Activated T-cell treated with anti-CD3 and anti-CD28 coated beads, Interleukin-2, amount 50 U/mL, for 72 hours (primary cell): ENCODE measurements around the gene HES1. TPM values are rescaled to one million over a fixed set of nuclear protein-coding genes. Genes with fewer than 3 reads are reported as not detected.
"Not testable (repeated sequence)": the region's sequence is repeated elsewhere in the genome, so short reads cannot be mapped to it uniquely, and the experiment has no call there.

Experiments
- ATAC-seq, 2 donors: fragments of 150-1000 bp; cut with Tn5 transposase; replicated peaks in 1 of 2; 2 replicates each; pipeline ENCODE4 v1.10.0; 2021; ENCODE audit warnings: moderate library complexity in 2 of 2, mild to moderate bottlenecking in 1 of 2
- DNase-seq, 2 donors: peaks; one replicate each; pipeline ENCODE4 v3.0.0; 2021 to 2022; ENCODE audit warnings: mixed read lengths in 1 of 2
- H3K27ac Mint-ChIP-seq: one replicate; pipeline ENCODE4 v1.8.0; 2022; ENCODE audit warnings: mild to moderate bottlenecking, moderate library complexity, mixed read lengths
- H3K27me3 Mint-ChIP-seq: one replicate; pipeline ENCODE4 v1.8.0; 2022; ENCODE audit warnings: low read depth, mixed read lengths
- H3K36me3 Mint-ChIP-seq, 2 donors: one replicate each; pipeline ENCODE4 v1.8.0; 2022; ENCODE audit warnings: mixed read lengths in 2 of 2, mild to moderate bottlenecking in 1 of 2; ENCODE audit not compliant: insufficient read depth in 2 of 2
- H3K4me1 Mint-ChIP-seq: one replicate; pipeline ENCODE4 v1.8.0; 2022; ENCODE audit warnings: low read depth, mixed read lengths
- H3K4me3 Mint-ChIP-seq, 2 donors: one replicate each; pipeline ENCODE4 v1.8.0; 2022; ENCODE audit warnings: mild to moderate bottlenecking in 2 of 2, mixed read lengths in 2 of 2, moderate library complexity in 2 of 2
- H3K9me3 Mint-ChIP-seq, 2 donors: one replicate each; pipeline ENCODE4 v1.8.0; 2022; ENCODE audit warnings: mixed read lengths in 2 of 2
- total RNA-seq, 2 donors: library from RNA; stranded (reverse); gene quantifications; one replicate each; pipeline ENCODE4 v1.2.3, GENCODE V29; 2022

The HES1 gene
- total RNA-seq, 2 donors from 2014 or later, result 0.81 to 0.91 TPM

GRCh38 chr3:194124193-194124592, 11.8 kb upstream of the HES1 start:
- no peak for DNase-seq
- Mint-ChIP-seq H3K4me3 (no peak overlapping the region), H3K4me1 (no peaks in the 10 kb centered on the region), H3K9me3 (no peaks in the 10 kb centered on the region), H3K27ac (no peak overlapping the region), H3K36me3 (no peaks in the 10 kb centered on the region), H3K27me3 (peaks cover 50% of the 10 kb centered on the region)
- no peak for ATAC-seq

GRCh38 chr3:194125442-194125841, 10.5 kb upstream of the HES1 start:
- H3K27me3 Mint-ChIP-seq, result peaks cover 49% of the 10 kb centered on the region
- H3K4me1 Mint-ChIP-seq, result no peaks in the 10 kb centered on the region
- DNase-seq, result no peak
- H3K36me3 Mint-ChIP-seq, result no peaks in the 10 kb centered on the region
- no peak overlapping the region for H3K27ac Mint-ChIP-seq
- H3K4me3 Mint-ChIP-seq, result no peak overlapping the region
- no peak for ATAC-seq
- no peaks in the 10 kb centered on the region for H3K9me3 Mint-ChIP-seq

GRCh38 chr3:194126790-194127189, 9.2 kb upstream of the HES1 start:
- ATAC-seq, result no peak
- H3K27me3 Mint-ChIP-seq, result peaks cover 49% of the 10 kb centered on the region
- no peaks in the 10 kb centered on the region for H3K36me3 Mint-ChIP-seq
- no peaks in the 10 kb centered on the region for H3K9me3 Mint-ChIP-seq
- H3K4me1 Mint-ChIP-seq, result peaks cover 10% of the 10 kb centered on the region
- no peak for DNase-seq
- no peak overlapping the region for H3K4me3 Mint-ChIP-seq
- H3K27ac Mint-ChIP-seq, result no peak overlapping the region

- Mint-ChIP-seq H3K27me3 (peaks cover 52% of the 10 kb centered on the region), H3K4me1 (peaks cover 22% of the 10 kb centered on the region), H3K4me3 (no peak overlapping the region), H3K36me3 (peaks cover 0 to under 1% of the 10 kb centered on the region in 2 donors), H3K27ac (no peak overlapping the region), H3K9me3 (no peaks in the 10 kb centered on the region)
- ATAC-seq, result peak in 1 of 2 donors; percentile 38
- DNase-seq, result no peak
Observed at GRCh38 chr3:194128202-194128918, 7.6 kb upstream of the HES1 start.

GRCh38 chr3:194128919-194129295, 7.0 kb upstream of the HES1 start:
- ATAC-seq, H3K27ac Mint-ChIP-seq, H3K36me3 Mint-ChIP-seq, H3K4me3 Mint-ChIP-seq, H3K9me3 Mint-ChIP-seq, DNase-seq: not testable (repeated sequence)
- peaks cover 57% of the 10 kb centered on the region for H3K27me3 Mint-ChIP-seq
- peaks cover 27% of the 10 kb centered on the region for H3K4me1 Mint-ChIP-seq

- Mint-ChIP-seq H3K9me3 (no peaks in the 10 kb centered on the region), H3K27ac (no peak overlapping the region), H3K36me3 (peaks cover 0 to 4% of the 10 kb centered on the region in 2 donors), H3K4me1 (peaks cover 27% of the 10 kb centered on the region), H3K27me3 (peaks cover 57% of the 10 kb centered on the region), H3K4me3 (no peak overlapping the region)
- DNase-seq (no peak), ATAC-seq (no peak)
Observed at GRCh38 chr3:194129581-194130133, 6.3 kb upstream of the HES1 start.

GRCh38 chr3:194130188-194130587, 5.8 kb upstream of the HES1 start:
- no peak for ATAC-seq
- no peak overlapping the region for H3K27ac Mint-ChIP-seq

GRCh38 chr3:194130807-194131589, 5.0 kb upstream of the HES1 start:
- Mint-ChIP-seq H3K4me1 (peaks cover 32% of the 10 kb centered on the region), H3K36me3 (peaks cover 0 to 4% of the 10 kb centered on the region in 2 donors), H3K27ac (no peak overlapping the region), H3K27me3 (peaks cover 62% of the 10 kb centered on the region), H3K9me3 (no peaks in the 10 kb centered on the region), H3K4me3 (peak overlapping the region in 1 of 2 donors; percentile 42)
- ATAC-seq (no peak), DNase-seq (peak in 1 of 2 donors; percentile 13)

More at GRCh38 chr3:194130188-194130587, 5.8 kb upstream of the HES1 start:
- peaks cover 57% of the 10 kb centered on the region for H3K27me3 Mint-ChIP-seq
- H3K4me3 Mint-ChIP-seq, result no peak overlapping the region
- peaks cover 27% of the 10 kb centered on the region for H3K4me1 Mint-ChIP-seq
- H3K36me3 Mint-ChIP-seq, result peaks cover 0 to 4% of the 10 kb centered on the region in 2 donors
- no peak for DNase-seq
- no peaks in the 10 kb centered on the region for H3K9me3 Mint-ChIP-seq

GRCh38 chr3:194132465-194133286, 3.3 kb upstream of the HES1 start:
- Mint-ChIP-seq H3K27ac (no peak overlapping the region), H3K27me3 (peaks cover 71% of the 10 kb centered on the region)

GRCh38 chr3:194133661-194134230, 2.2 kb upstream of the HES1 start:
- H3K4me3 Mint-ChIP-seq, result peak overlapping the region; percentile 71 to 82
- H3K4me1 Mint-ChIP-seq, result peaks cover 55% of the 10 kb centered on the region
- H3K36me3 Mint-ChIP-seq, result peaks cover 0 to 4% of the 10 kb centered on the region in 2 donors
- ATAC-seq, result no peak
- peak; percentile 20 to 21 for DNase-seq
- peak overlapping the region; percentile 50 for H3K27ac Mint-ChIP-seq
- H3K9me3 Mint-ChIP-seq, result no peaks in the 10 kb centered on the region
- peaks cover 71% of the 10 kb centered on the region for H3K27me3 Mint-ChIP-seq

More at GRCh38 chr3:194132465-194133286, 3.3 kb upstream of the HES1 start:
- ATAC-seq (no peak), DNase-seq (no peak)
- no peak overlapping the region for H3K4me3 Mint-ChIP-seq
- peaks cover 49% of the 10 kb centered on the region for H3K4me1 Mint-ChIP-seq
- no peaks in the 10 kb centered on the region for H3K9me3 Mint-ChIP-seq
- peaks cover 0 to 4% of the 10 kb centered on the region in 2 donors for H3K36me3 Mint-ChIP-seq

- peaks cover 55% of the 10 kb centered on the region for H3K4me1 Mint-ChIP-seq
Observed at GRCh38 chr3:194134231-194134756, 1.7 kb upstream of the HES1 start.

More at GRCh38 chr3:194134231-194134756, 1.7 kb upstream of the HES1 start:
- H3K4me3 Mint-ChIP-seq, result peak overlapping the region in 1 of 2 donors; percentile 88
- ATAC-seq, result peak; percentile 34 to 47
- no peaks in the 10 kb centered on the region for H3K9me3 Mint-ChIP-seq
- no peak overlapping the region for H3K27ac Mint-ChIP-seq
- peaks cover 77% of the 10 kb centered on the region for H3K27me3 Mint-ChIP-seq
- peaks cover 0 to 4% of the 10 kb centered on the region in 2 donors for H3K36me3 Mint-ChIP-seq
- peak; percentile 58 to 64 for DNase-seq
